Adrenal gland (tissue), 5 donors: ENCODE measurements around the gene DOCK4.

ENCODE experiments used
- POLR2A ChIP-seq, 2 donors: fragments of 450-650 bp; IDR thresholded peaks; one replicate each; pipeline ENCODE4 v1.6.1; 2017; ENCODE audit warnings: antibody characterized with exemption in 2 of 2, mild to moderate bottlenecking in 2 of 2, moderate library complexity in 1 of 2
- TF ChIP-seq, protein P1 (sequence below), 6 experiments: fragments of 450-650 bp in 4 of 6; fragments of 200-600 bp in 2 of 6; sonication (generic) in 1 of 6; IDR thresholded peaks; 1 replicate in 5 of 6; 2 replicates in 1 of 6; pipeline versions ENCODE4 v1.5.1 to v1.8.0; 2016 to 2021; ENCODE audit warnings: antibody characterized with exemption in 6 of 6, mild to moderate bottlenecking in 2 of 6, moderate library complexity in 1 of 6
- donor health status: DM: no; HTN: no; CAD: no.

- TF ChIP-seq, protein P1, sequence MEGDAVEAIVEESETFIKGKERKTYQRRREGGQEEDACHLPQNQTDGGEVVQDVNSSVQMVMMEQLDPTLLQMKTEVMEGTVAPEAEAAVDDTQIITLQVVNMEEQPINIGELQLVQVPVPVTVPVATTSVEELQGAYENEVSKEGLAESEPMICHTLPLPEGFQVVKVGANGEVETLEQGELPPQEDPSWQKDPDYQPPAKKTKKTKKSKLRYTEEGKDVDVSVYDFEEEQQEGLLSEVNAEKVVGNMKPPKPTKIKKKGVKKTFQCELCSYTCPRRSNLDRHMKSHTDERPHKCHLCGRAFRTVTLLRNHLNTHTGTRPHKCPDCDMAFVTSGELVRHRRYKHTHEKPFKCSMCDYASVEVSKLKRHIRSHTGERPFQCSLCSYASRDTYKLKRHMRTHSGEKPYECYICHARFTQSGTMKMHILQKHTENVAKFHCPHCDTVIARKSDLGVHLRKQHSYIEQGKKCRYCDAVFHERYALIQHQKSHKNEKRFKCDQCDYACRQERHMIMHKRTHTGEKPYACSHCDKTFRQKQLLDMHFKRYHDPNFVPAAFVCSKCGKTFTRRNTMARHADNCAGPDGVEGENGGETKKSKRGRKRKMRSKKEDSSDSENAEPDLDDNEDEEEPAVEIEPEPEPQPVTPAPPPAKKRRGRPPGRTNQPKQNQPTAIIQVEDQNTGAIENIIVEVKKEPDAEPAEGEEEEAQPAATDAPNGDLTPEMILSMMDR (IDR thresholded peaks at IDR 0.05): no peak
- TF ChIP-seq POLR2A (IDR thresholded peaks at IDR 0.05): no peak
Observed at GRCh38 chr7:112101201-112101846, 104.9 kb downstream of the DOCK4 start.
